ENCODE measurements around the gene TRABD2A. TPM values are rescaled to one million over a fixed set of nuclear protein-coding genes. Genes with fewer than 3 reads are reported as not detected.
A peak's percentile ranks its signal among the peaks of the same experiment; 100 is the strongest.

TRABD2A gene
- total and polyA plus RNA-seq, 2 donors = 1.6 to 13.8 TPM

- no peaks in the 10 kb centered on the region for H3K36me3 ChIP-seq (ENCODE audit: control insufficient read depth in 2 of 2, insufficient read depth in 2 of 2, low read length in 1 of 2)
- DNase-seq (ENCODE audit: low read depth in 6 of 9, low spot score in 9 of 9) = no peak
- peaks cover 4 to 8% of the 10 kb centered on the region in 2 donors for H3K4me1 ChIP-seq (ENCODE audit: control insufficient read depth in 2 of 2, insufficient read depth in 2 of 2, low read length in 2 of 2)
- no peak overlapping the region for H3K27ac ChIP-seq (ENCODE audit: low read depth in 1 of 2, low read length in 1 of 2)
- 87% methylated on average over 4 of the region's 4 CpGs for WGBS
- H3K27me3 ChIP-seq (ENCODE audit: control insufficient read depth in 2 of 2, insufficient read depth in 1 of 2, low read length in 1 of 2) = no peaks in the 10 kb centered on the region
- no peak overlapping the region for H3K4me3 ChIP-seq (ENCODE audit: low read length in 2 of 2)
- H3K9me3 ChIP-seq (ENCODE audit: control insufficient read depth in 2 of 2, insufficient read depth in 1 of 2, low read length in 1 of 2) = no peaks in the 10 kb centered on the region
Measured at GRCh38 chr2:84854850-84855249, 26.0 kb downstream of the TRABD2A start.

- Histone ChIP-seq H3K9me3 (ENCODE audit: control insufficient read depth in 2 of 2, insufficient read depth in 1 of 2, low read length in 1 of 2) (peaks cover 0 to under 1% of the 10 kb centered on the region in 2 donors), H3K4me3 (ENCODE audit: low read length in 2 of 2) (no peak overlapping the region), H3K27me3 (ENCODE audit: control insufficient read depth in 2 of 2, insufficient read depth in 1 of 2, low read length in 1 of 2) (no peaks in the 10 kb centered on the region), H3K27ac (ENCODE audit: low read depth in 1 of 2, low read length in 1 of 2) (no peak overlapping the region), H3K4me1 (ENCODE audit: control insufficient read depth in 2 of 2, insufficient read depth in 2 of 2, low read length in 2 of 2) (peaks cover 6 to 23% of the 10 kb centered on the region in 2 donors), H3K36me3 (ENCODE audit: control insufficient read depth in 2 of 2, insufficient read depth in 2 of 2, low read length in 1 of 2) (no peaks in the 10 kb centered on the region)
- no peak for DNase-seq (ENCODE audit: low read depth in 6 of 9, low spot score in 9 of 9)
- WGBS = 90% methylated on average over 3 of the region's 3 CpGs
Measured at GRCh38 chr2:84851876-84852275, 29.0 kb downstream of the TRABD2A start.

GRCh38 chr2:84850471-84850870, 30.4 kb downstream of the TRABD2A start:
- H3K9me3 ChIP-seq (ENCODE audit: control insufficient read depth in 2 of 2, insufficient read depth in 1 of 2, low read length in 1 of 2) = peaks cover 0 to 3% of the 10 kb centered on the region in 2 donors
- DNase-seq (ENCODE audit: low read depth in 6 of 9, low spot score in 9 of 9) = no peak
- no peak overlapping the region for H3K27ac ChIP-seq (ENCODE audit: low read depth in 1 of 2, low read length in 1 of 2)
- 97% methylated on average over 4 of the region's 4 CpGs for WGBS
- no peak overlapping the region for H3K4me3 ChIP-seq (ENCODE audit: low read length in 2 of 2)
- H3K36me3 ChIP-seq (ENCODE audit: control insufficient read depth in 2 of 2, insufficient read depth in 2 of 2, low read length in 1 of 2) = no peaks in the 10 kb centered on the region
- H3K27me3 ChIP-seq (ENCODE audit: control insufficient read depth in 2 of 2, insufficient read depth in 1 of 2, low read length in 1 of 2) = no peaks in the 10 kb centered on the region
- H3K4me1 ChIP-seq (ENCODE audit: control insufficient read depth in 2 of 2, insufficient read depth in 2 of 2, low read length in 2 of 2) = peaks cover 18 to 29% of the 10 kb centered on the region in 2 donors

- Histone ChIP-seq H3K27me3 (ENCODE audit: control insufficient read depth in 2 of 2, insufficient read depth in 1 of 2, low read length in 1 of 2) (no peaks in the 10 kb centered on the region), H3K36me3 (ENCODE audit: control insufficient read depth in 2 of 2, insufficient read depth in 2 of 2, low read length in 1 of 2) (no peaks in the 10 kb centered on the region), H3K9me3 (ENCODE audit: control insufficient read depth in 2 of 2, insufficient read depth in 1 of 2, low read length in 1 of 2) (peaks cover 0 to 3% of the 10 kb centered on the region in 2 donors), H3K4me1 (ENCODE audit: control insufficient read depth in 2 of 2, insufficient read depth in 2 of 2, low read length in 2 of 2) (peaks cover 19 to 36% of the 10 kb centered on the region in 2 donors), H3K4me3 (ENCODE audit: low read length in 2 of 2) (no peak overlapping the region), H3K27ac (ENCODE audit: low read depth in 1 of 2, low read length in 1 of 2) (no peak overlapping the region)
- WGBS = 94% methylated on average over 8 of the region's 8 CpGs
- no peak for DNase-seq (ENCODE audit: low read depth in 6 of 9, low spot score in 9 of 9)
Measured at GRCh38 chr2:84849271-84849952, 31.5 kb downstream of the TRABD2A start.

- Histone ChIP-seq H3K27ac (ENCODE audit: low read depth in 1 of 2, low read length in 1 of 2) (peak overlapping the region in 1 of 2 donors; percentile 62), H3K4me3 (ENCODE audit: low read length in 2 of 2) (no peak overlapping the region), H3K9me3 (ENCODE audit: control insufficient read depth in 2 of 2, insufficient read depth in 1 of 2, low read length in 1 of 2) (peaks cover 0 to 3% of the 10 kb centered on the region in 2 donors), H3K27me3 (ENCODE audit: control insufficient read depth in 2 of 2, insufficient read depth in 1 of 2, low read length in 1 of 2) (no peaks in the 10 kb centered on the region), H3K4me1 (ENCODE audit: control insufficient read depth in 2 of 2, insufficient read depth in 2 of 2, low read length in 2 of 2) (peaks cover 22 to 46% of the 10 kb centered on the region in 2 donors), H3K36me3 (ENCODE audit: control insufficient read depth in 2 of 2, insufficient read depth in 2 of 2, low read length in 1 of 2) (no peaks in the 10 kb centered on the region)
- 93% methylated on average over 5 of the region's 5 CpGs for WGBS
- DNase-seq (ENCODE audit: low read depth in 6 of 9, low spot score in 9 of 9) = no peak
Measured at GRCh38 chr2:84847326-84848050, 33.4 kb downstream of the TRABD2A start.

- DNase-seq (ENCODE audit: low read depth in 6 of 9, low spot score in 9 of 9) = no peak
- Histone ChIP-seq H3K27me3 (ENCODE audit: control insufficient read depth in 2 of 2, insufficient read depth in 1 of 2, low read length in 1 of 2) (no peaks in the 10 kb centered on the region), H3K36me3 (ENCODE audit: control insufficient read depth in 2 of 2, insufficient read depth in 2 of 2, low read length in 1 of 2) (no peaks in the 10 kb centered on the region), H3K27ac (ENCODE audit: low read depth in 1 of 2, low read length in 1 of 2) (peak overlapping the region; percentile 61 to 85), H3K4me1 (ENCODE audit: control insufficient read depth in 2 of 2, insufficient read depth in 2 of 2, low read length in 2 of 2) (peaks cover 23 to 51% of the 10 kb centered on the region in 2 donors), H3K9me3 (ENCODE audit: control insufficient read depth in 2 of 2, insufficient read depth in 1 of 2, low read length in 1 of 2) (peaks cover 0 to 3% of the 10 kb centered on the region in 2 donors), H3K4me3 (ENCODE audit: low read length in 2 of 2) (no peak overlapping the region)
- WGBS = 87% methylated on average over 2 of the region's 2 CpGs
Measured at GRCh38 chr2:84846741-84847142, 34.1 kb downstream of the TRABD2A start.

GRCh38 chr2:84846041-84846663, 34.7 kb downstream of the TRABD2A start:
- no peaks in the 10 kb centered on the region for H3K27me3 ChIP-seq (ENCODE audit: control insufficient read depth in 2 of 2, insufficient read depth in 1 of 2, low read length in 1 of 2)
- no peaks in the 10 kb centered on the region for H3K36me3 ChIP-seq (ENCODE audit: control insufficient read depth in 2 of 2, insufficient read depth in 2 of 2, low read length in 1 of 2)
- DNase-seq (ENCODE audit: low read depth in 6 of 9, low spot score in 9 of 9) = peak in 7 of 9 donors; percentile 17 to 75 (median 32)
- no peak overlapping the region for H3K4me3 ChIP-seq (ENCODE audit: low read length in 2 of 2)
- H3K4me1 ChIP-seq (ENCODE audit: control insufficient read depth in 2 of 2, insufficient read depth in 2 of 2, low read length in 2 of 2) = peaks cover 23 to 56% of the 10 kb centered on the region in 2 donors
- WGBS = 3% methylated on average over 5 of the region's 5 CpGs
- peak overlapping the region; percentile 61 to 85 for H3K27ac ChIP-seq (ENCODE audit: low read depth in 1 of 2, low read length in 1 of 2)
- H3K9me3 ChIP-seq (ENCODE audit: control insufficient read depth in 2 of 2, insufficient read depth in 1 of 2, low read length in 1 of 2) = peaks cover 0 to 3% of the 10 kb centered on the region in 2 donors

- Histone ChIP-seq H3K27me3 (ENCODE audit: control insufficient read depth in 2 of 2, insufficient read depth in 1 of 2, low read length in 1 of 2) (no peaks in the 10 kb centered on the region), H3K4me3 (ENCODE audit: low read length in 2 of 2) (no peak overlapping the region), H3K36me3 (ENCODE audit: control insufficient read depth in 2 of 2, insufficient read depth in 2 of 2, low read length in 1 of 2) (no peaks in the 10 kb centered on the region), H3K9me3 (ENCODE audit: control insufficient read depth in 2 of 2, insufficient read depth in 1 of 2, low read length in 1 of 2) (peaks cover 0 to 3% of the 10 kb centered on the region in 2 donors), H3K4me1 (ENCODE audit: control insufficient read depth in 2 of 2, insufficient read depth in 2 of 2, low read length in 2 of 2) (peaks cover 23 to 59% of the 10 kb centered on the region in 2 donors), H3K27ac (ENCODE audit: low read depth in 1 of 2, low read length in 1 of 2) (no peak overlapping the region)
- DNase-seq (ENCODE audit: low read depth in 6 of 9, low spot score in 9 of 9) = no peak
- WGBS = 93% methylated on average over 8 of the region's 8 CpGs
Measured at GRCh38 chr2:84844141-84844540, 36.7 kb downstream of the TRABD2A start.

GRCh38 chr2:84841577-84841976, 39.3 kb downstream of the TRABD2A start:
- no peaks in the 10 kb centered on the region for H3K36me3 ChIP-seq (ENCODE audit: control insufficient read depth in 2 of 2, insufficient read depth in 2 of 2, low read length in 1 of 2)
- H3K4me3 ChIP-seq (ENCODE audit: low read length in 2 of 2) = no peak overlapping the region
- no peak overlapping the region for H3K27ac ChIP-seq (ENCODE audit: low read depth in 1 of 2, low read length in 1 of 2)
- DNase-seq (ENCODE audit: low read depth in 6 of 9, low spot score in 9 of 9) = no peak
- no peaks in the 10 kb centered on the region for H3K9me3 ChIP-seq (ENCODE audit: control insufficient read depth in 2 of 2, insufficient read depth in 1 of 2, low read length in 1 of 2)
- 90% methylated on average over 6 of the region's 6 CpGs for WGBS
- H3K4me1 ChIP-seq (ENCODE audit: control insufficient read depth in 2 of 2, insufficient read depth in 2 of 2, low read length in 2 of 2) = peaks cover 18 to 44% of the 10 kb centered on the region in 2 donors
- H3K27me3 ChIP-seq (ENCODE audit: control insufficient read depth in 2 of 2, insufficient read depth in 1 of 2, low read length in 1 of 2) = no peaks in the 10 kb centered on the region

Data from thymus (tissue), 11 donors.